Neural cell (in vitro differentiated cells): ENCODE measurements around the gene GANC. TPM values are rescaled to one million over a fixed set of nuclear protein-coding genes. Genes with fewer than 3 reads are reported as not detected.

Experiments
- H2AFZ ChIP-seq: fragments of 200-600, 300-800 bp; sonication (generic), shearing (Covaris generic); 2 replicates; pipeline ENCODE4 v1.6.0; 2014; ENCODE audit warnings: low read depth, mild to moderate bottlenecking, antibody characterized with exemption, low read length, moderate library complexity
- H3F3A ChIP-seq: fragments of 200-600 bp; shearing (Covaris generic); 2 replicates; pipeline ENCODE4 v1.6.1; 2016; ENCODE audit warnings: mild to moderate bottlenecking, moderate library complexity, mixed read lengths, antibody characterized with exemption, low read length; ENCODE audit not compliant: insufficient read depth, poor library complexity, severe bottlenecking
- H3K27ac ChIP-seq: fragments of 200-600, 300-800 bp; sonication (generic), shearing (Covaris generic); 2 replicates; pipeline ENCODE4 v1.5.1; 2014; ENCODE audit warnings: mild to moderate bottlenecking, low read length, moderate library complexity
- H3K27me3 ChIP-seq: fragments of 300-800, 200-600 bp; sonication (generic), shearing (Covaris generic); 2 replicates; pipeline ENCODE4 v1.6.0; 2014; ENCODE audit warnings: mild to moderate bottlenecking, low read depth, low read length, moderate library complexity; ENCODE audit not compliant: insufficient read depth
- H3K36me3 ChIP-seq: fragments of 300-800, 200-600 bp; sonication (generic), shearing (Covaris generic); 2 replicates; pipeline ENCODE4 v1.5.1; 2014; ENCODE audit warnings: mild to moderate bottlenecking, antibody characterized with exemption, low read length, moderate library complexity; ENCODE audit not compliant: insufficient read depth
- H3K4me2 ChIP-seq: fragments of 300-800, 200-600 bp; sonication (generic), shearing (Covaris generic); 2 replicates; pipeline ENCODE4 v1.6.0; 2014; ENCODE audit warnings: mild to moderate bottlenecking, low read length
- H3K4me3 ChIP-seq: fragments of 300-800, 200-600 bp; sonication (generic), shearing (Covaris generic); 2 replicates; pipeline ENCODE4 v1.5.1; 2014; ENCODE audit warnings: mild to moderate bottlenecking, low read length, moderate library complexity
- H3K79me2 ChIP-seq: fragments of 200-600 bp; shearing (Covaris generic); replicated peaks from 2 replicates; pipeline ENCODE4 v1.6.0; 2014; ENCODE audit warnings: mild to moderate bottlenecking, low read length, moderate library complexity; ENCODE audit not compliant: insufficient read depth
- H3K9ac ChIP-seq: fragments of 300-800, 200-600 bp; sonication (generic), shearing (Covaris generic); 2 replicates; pipeline ENCODE4 v1.6.1; 2016; ENCODE audit warnings: mild to moderate bottlenecking, low read length, mixed read lengths
- H3K9me2 ChIP-seq: fragments of 200-600 bp; shearing (Covaris generic); 2 replicates; pipeline ENCODE4 v1.6.1; 2016; ENCODE audit warnings: mild to moderate bottlenecking, low read length, mixed read lengths; ENCODE audit not compliant: insufficient read depth
- H3K9me3 ChIP-seq: fragments of 200-600, 300-800 bp; sonication (generic), shearing (Covaris generic); 2 replicates; pipeline ENCODE4 v1.6.1; 2016; ENCODE audit warnings: mild to moderate bottlenecking, mixed run types, low read length, moderate library complexity, mixed read lengths
- H4K20me1 ChIP-seq: fragments of 200-600 bp; shearing (Covaris generic); 2 replicates; pipeline ENCODE4 v1.6.1; 2016; ENCODE audit warnings: mild to moderate bottlenecking, mixed run types; ENCODE audit not compliant: insufficient read depth
- MXI1 ChIP-seq: fragments of 450-650 bp; conservative IDR thresholded peaks from 2 replicates; pipeline ENCODE4 v1.6.1; 2014; ENCODE audit warnings: antibody characterized with exemption, mild to moderate bottlenecking; ENCODE audit not compliant: poor library complexity, severe bottlenecking
- polyA plus RNA-seq: library from polyadenylated mRNA; depleted of rRNA; stranded (reverse); fragments of >200 nt; gene quantifications from 2 replicates; pipeline ENCODE4 v1.2.3, GENCODE V29; 2014

GANC gene
- polyA plus RNA-seq, 1 donor from 2014 or later: 6.0 TPM

DNA sequence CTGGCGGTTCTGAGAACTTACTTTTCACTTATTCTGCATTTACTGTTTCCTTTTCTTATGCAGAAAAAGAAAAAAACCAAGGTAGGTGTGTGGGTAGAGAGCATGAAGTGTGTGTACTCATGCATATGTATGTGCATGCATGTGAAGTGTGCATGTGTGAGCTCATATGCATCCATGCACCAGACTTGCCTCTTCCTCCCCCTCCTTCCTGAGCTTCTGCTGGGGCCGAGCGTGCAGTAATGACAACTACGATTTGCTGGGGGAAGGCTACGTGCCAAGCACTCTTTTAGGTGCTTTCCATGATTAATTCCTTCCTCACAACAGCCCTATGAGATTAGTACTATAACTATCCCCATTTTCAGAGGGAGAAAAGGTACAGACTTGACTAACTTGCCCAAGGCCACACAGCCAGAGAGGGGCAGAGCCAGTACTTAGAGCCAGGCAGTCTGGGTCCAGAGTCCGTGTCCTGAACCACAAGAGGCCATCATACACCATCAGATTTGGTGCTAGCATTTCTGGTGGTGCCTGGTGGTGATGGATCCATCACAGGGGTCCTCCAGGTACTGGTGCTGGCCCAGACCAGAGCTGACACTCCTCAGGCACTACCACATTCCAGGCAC lies 133.0 kb downstream of the GANC start:
- Histone ChIP-seq H3K4me2 (no peak overlapping the region), H3K9me3 (no peaks in the 10 kb centered on the region), H3K4me3 (no peak overlapping the region), H3K9me2 (no peaks in the 10 kb centered on the region), H2AFZ (no peak overlapping the region), H3K27ac (no peak overlapping the region), H3F3A (no peaks in the 10 kb centered on the region), H3K9ac (no peak overlapping the region), H3K79me2 (no peaks in the 10 kb centered on the region), H3K36me3 (no peaks in the 10 kb centered on the region), H3K27me3 (no peaks in the 10 kb centered on the region), H4K20me1 (no peaks in the 10 kb centered on the region)
- TF ChIP-seq MXI1: no peak

Other genes with a start within 250 kb of the GANC start
- gene PLA2G4D, start 178.6 kb upstream of the GANC start, polyA plus RNA-seq: not detected in 2 replicates
- not detected in 2 replicates for gene PLA2G4F, start 116.6 kb upstream of the GANC start, polyA plus RNA-seq
- gene VPS39, start 64.9 kb upstream of the GANC start, polyA plus RNA-seq: 59.9 and 73.5 TPM in 2 replicates
- 50.4 and 53.3 TPM in 2 replicates for gene TMEM87A, start 232 bp downstream of the GANC start, polyA plus RNA-seq
- gene CAPN3, start 86.3 kb downstream of the GANC start, polyA plus RNA-seq: 1.5 TPM in 1 of 2 replicates, not detected in the other
- 18.6 and 24.0 TPM in 2 replicates for gene ZNF106, start 217.9 kb downstream of the GANC start, polyA plus RNA-seq
- 36.6 and 40.7 TPM in 2 replicates for gene SNAP23, start 222.4 kb downstream of the GANC start, polyA plus RNA-seq